Measurements from ENCODE around the gene MUC7.

Gene MUC7

GRCh38 chr4:70437197-70437596, 34.8 kb upstream of the MUC7 start:
- no peak for TF ChIP-seq POLR2AphosphoS5 (IDR thresholded peaks at IDR 0.05; ENCODE audit: low read depth)
- TF ChIP-seq SPI1 (IDR thresholded peaks at IDR 0.05; ENCODE audit: borderline replicate concordance, low read depth), result no peak
- TF ChIP-seq CTCF (IDR thresholded peaks at IDR 0.05; ENCODE audit: insufficient read depth, low read length), result no peak
- TF ChIP-seq GABPA (IDR thresholded peaks at IDR 0.05; ENCODE audit: low read depth), result no peak
- no peak for TF ChIP-seq REST (IDR thresholded peaks at IDR 0.05; ENCODE audit: insufficient replicate concordance, low read depth)
- Histone ChIP-seq H3K4me3 (replicated peaks; ENCODE audit: insufficient read depth, low read length) (no peak overlapping the region), H3K27me3 (ENCODE audit: insufficient read depth, poor library complexity, severe bottlenecking) (no peaks in the 10 kb centered on the region), H3K27ac (replicated peaks) (no peak overlapping the region)
- DNase-seq (ENCODE audit: low read depth in 1 of 2, low spot score in 1 of 2), result no peak

- Histone ChIP-seq H3K4me3 (replicated peaks; ENCODE audit: insufficient read depth, low read length) (no peak overlapping the region), H3K27ac (replicated peaks) (no peak overlapping the region), H3K27me3 (ENCODE audit: insufficient read depth, poor library complexity, severe bottlenecking) (no peaks in the 10 kb centered on the region)
- DNase-seq (ENCODE audit: low read depth in 1 of 2, low spot score in 1 of 2), result no peak
- TF ChIP-seq CTCF (IDR thresholded peaks at IDR 0.05; ENCODE audit: insufficient read depth, low read length) (no peak), SPI1 (IDR thresholded peaks at IDR 0.05; ENCODE audit: borderline replicate concordance, low read depth) (no peak), POLR2AphosphoS5 (IDR thresholded peaks at IDR 0.05; ENCODE audit: low read depth) (no peak)
Observed at GRCh38 chr4:70442474-70442873, 29.5 kb upstream of the MUC7 start.

- DNase-seq (ENCODE audit: low read depth in 1 of 2, low spot score in 1 of 2), result no peak
Observed at GRCh38 chr4:70443329-70443728, 28.7 kb upstream of the MUC7 start.

More at GRCh38 chr4:70443329-70443728, 28.7 kb upstream of the MUC7 start:
- Histone ChIP-seq H3K27me3 (ENCODE audit: insufficient read depth, poor library complexity, severe bottlenecking) (no peaks in the 10 kb centered on the region), H3K27ac (replicated peaks) (no peak overlapping the region), H3K4me3 (replicated peaks; ENCODE audit: insufficient read depth, low read length) (no peak overlapping the region)
- no peak for TF ChIP-seq REST (IDR thresholded peaks at IDR 0.05; ENCODE audit: insufficient replicate concordance, low read depth)
- TF ChIP-seq GABPA (IDR thresholded peaks at IDR 0.05; ENCODE audit: low read depth), result no peak
- TF ChIP-seq POLR2AphosphoS5 (IDR thresholded peaks at IDR 0.05; ENCODE audit: low read depth), result no peak
- TF ChIP-seq SPI1 (IDR thresholded peaks at IDR 0.05; ENCODE audit: borderline replicate concordance, low read depth), result no peak
- TF ChIP-seq CTCF (IDR thresholded peaks at IDR 0.05; ENCODE audit: insufficient read depth, low read length), result no peak

Measured in HL-60 (cell line).